OCI-LY3 (cell line): ENCODE results near the gene KAT14.

Source experiments
- H2AFZ ChIP-seq: fragments of 200-600, 300-600 bp; shearing (Covaris generic); 2 replicates; pipeline ENCODE4 v1.6.0; 2014; ENCODE audit warnings: antibody characterized with exemption, low read depth, low read length
- H3K27ac ChIP-seq: fragments of 200-600, 300-600 bp; sonication (generic); 2 replicates; pipeline ENCODE4 v1.5.1; 2014; ENCODE audit warnings: mild to moderate bottlenecking, low read length, moderate library complexity, mixed read lengths
- H3K27me3 ChIP-seq: fragments of 200-600, 300-600 bp; sonication (generic); 2 replicates; pipeline ENCODE4 v1.6.1; 2014; ENCODE audit warnings: low read depth, low read length, mixed read lengths
- H3K36me3 ChIP-seq: fragments of 200-600, 300-600 bp; sonication (generic); replicated peaks from 2 replicates; pipeline ENCODE3; 2014; ENCODE audit warnings: low read depth, low read length, mixed read lengths
- H3K4me1 ChIP-seq: fragments of 300-600, 200-600 bp; sonication (generic); 2 replicates; pipeline ENCODE4 v1.6.1; 2014; ENCODE audit warnings: low read length, mixed read lengths
- H3K4me2 ChIP-seq: fragments of 200-600, 300-600 bp; sonication (generic); 2 replicates; pipeline ENCODE4 v1.6.1; 2014; ENCODE audit warnings: low read length, mixed read lengths
- H3K4me3 ChIP-seq: fragments of 300-600, 200-600 bp; sonication (generic); 2 replicates; pipeline ENCODE4 v1.5.1; 2014; ENCODE audit warnings: antibody characterized with exemption, mild to moderate bottlenecking, low read length, moderate library complexity
- H3K79me2 ChIP-seq: fragments of 300-600, 200-600 bp; shearing (Covaris generic); 2 replicates; pipeline ENCODE4 v1.6.1; 2014; ENCODE audit warnings: mild to moderate bottlenecking, low read length, mixed read lengths
- H3K9ac ChIP-seq: fragments of 300-600, 200-600 bp; shearing (Covaris generic); 2 replicates; pipeline ENCODE4 v1.6.0; 2014; ENCODE audit warnings: mild to moderate bottlenecking, low read length, moderate library complexity
- H3K9me3 ChIP-seq: fragments of 200-600, 300-600 bp; shearing (Covaris generic); 2 replicates; pipeline ENCODE4 v1.6.1; 2014; ENCODE audit warnings: low read length, mixed read lengths; ENCODE audit not compliant: insufficient read depth
- H4K20me1 ChIP-seq: fragments of 200-600, 300-600 bp; sonication (generic); 2 replicates; pipeline ENCODE4 v1.6.1; 2016; ENCODE audit warnings: low read length, mixed read lengths; ENCODE audit not compliant: insufficient read depth
- EZH2phosphoT487 ChIP-seq: fragments of 200-600 bp; shearing (Covaris generic); IDR thresholded peaks from 2 replicates; pipeline ENCODE4 v1.6.1; 2018; ENCODE audit warnings: antibody characterized with exemption, mixed run types, low read depth
- TF ChIP-seq, protein P1 (sequence below): fragments of 200-600, 300-600 bp; sonication (generic); IDR thresholded peaks from 2 replicates; pipeline ENCODE4 v1.5.1; 2014; ENCODE audit warnings: antibody characterized with exemption, low read length, low read depth

KAT14 gene

DNA sequence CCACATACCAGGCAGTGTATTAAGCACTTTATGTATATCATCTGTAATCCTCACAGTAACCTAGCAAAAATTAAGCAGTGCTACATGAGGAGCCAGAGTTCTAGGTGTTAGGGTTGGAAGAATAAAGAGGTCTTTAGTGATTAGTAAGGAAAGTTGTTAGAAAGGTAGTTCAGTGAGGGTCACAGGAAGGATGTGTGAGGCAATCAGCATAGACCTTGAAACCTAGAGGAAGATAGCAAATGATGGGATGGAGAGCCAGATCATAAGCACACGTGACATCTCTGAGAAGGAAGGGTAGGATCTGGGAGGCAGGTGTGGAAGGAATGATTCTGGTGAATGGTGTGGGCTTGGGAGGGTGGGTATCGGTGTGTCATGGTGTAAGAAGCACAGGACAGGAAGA, 2.2 kb downstream of the KAT14 start:
- Histone ChIP-seq H3K9ac (no peak overlapping the region), H4K20me1 (no peaks in the 10 kb centered on the region), H3K4me2 (no peak overlapping the region; the same call in 1 of the 2 replicates), H2AFZ (no peak overlapping the region), H3K9me3 (no peaks in the 10 kb centered on the region), H3K79me2 (peaks cover 50% of the 10 kb centered on the region), H3K4me3 (no peak overlapping the region), H3K4me1 (peaks cover 20% of the 10 kb centered on the region), H3K27ac (no peak overlapping the region), H3K36me3 (peaks cover 10% of the 10 kb centered on the region), H3K27me3 (no peaks in the 10 kb centered on the region)
- no peak for TF ChIP-seq EZH2phosphoT487
- TF ChIP-seq, protein P1, sequence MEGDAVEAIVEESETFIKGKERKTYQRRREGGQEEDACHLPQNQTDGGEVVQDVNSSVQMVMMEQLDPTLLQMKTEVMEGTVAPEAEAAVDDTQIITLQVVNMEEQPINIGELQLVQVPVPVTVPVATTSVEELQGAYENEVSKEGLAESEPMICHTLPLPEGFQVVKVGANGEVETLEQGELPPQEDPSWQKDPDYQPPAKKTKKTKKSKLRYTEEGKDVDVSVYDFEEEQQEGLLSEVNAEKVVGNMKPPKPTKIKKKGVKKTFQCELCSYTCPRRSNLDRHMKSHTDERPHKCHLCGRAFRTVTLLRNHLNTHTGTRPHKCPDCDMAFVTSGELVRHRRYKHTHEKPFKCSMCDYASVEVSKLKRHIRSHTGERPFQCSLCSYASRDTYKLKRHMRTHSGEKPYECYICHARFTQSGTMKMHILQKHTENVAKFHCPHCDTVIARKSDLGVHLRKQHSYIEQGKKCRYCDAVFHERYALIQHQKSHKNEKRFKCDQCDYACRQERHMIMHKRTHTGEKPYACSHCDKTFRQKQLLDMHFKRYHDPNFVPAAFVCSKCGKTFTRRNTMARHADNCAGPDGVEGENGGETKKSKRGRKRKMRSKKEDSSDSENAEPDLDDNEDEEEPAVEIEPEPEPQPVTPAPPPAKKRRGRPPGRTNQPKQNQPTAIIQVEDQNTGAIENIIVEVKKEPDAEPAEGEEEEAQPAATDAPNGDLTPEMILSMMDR, result no peak

DNA sequence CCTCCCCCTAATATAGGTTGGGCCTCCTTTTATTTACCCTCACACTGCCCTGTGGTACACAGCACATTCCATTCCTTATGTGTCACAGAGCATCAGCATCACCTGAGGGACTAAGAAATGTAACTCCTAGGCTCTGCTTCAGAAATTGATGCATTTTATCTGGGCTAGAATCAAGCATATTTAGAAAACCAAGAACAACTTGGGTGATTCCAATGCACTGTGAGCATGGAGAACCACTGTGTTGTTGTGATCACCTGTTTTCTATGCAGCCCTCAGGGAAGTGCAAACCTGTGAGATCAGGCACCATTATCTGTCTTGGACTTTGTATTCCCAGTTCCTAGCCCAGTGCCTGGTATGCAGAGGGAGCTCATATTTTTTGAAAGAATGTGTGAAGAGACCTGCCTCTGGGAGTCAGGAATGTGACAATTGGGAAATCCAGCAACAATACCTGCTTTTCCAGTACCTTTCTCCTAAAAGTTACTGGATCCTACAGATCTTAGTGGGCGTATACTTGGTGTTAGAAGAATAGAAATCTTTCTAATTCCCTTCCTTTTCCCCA, 7.0 kb downstream of the KAT14 start:
- H3K36me3 ChIP-seq, result peaks cover 29% of the 10 kb centered on the region
- no peak overlapping the region for H3K4me2 ChIP-seq
- no peak overlapping the region for H2AFZ ChIP-seq
- H3K27me3 ChIP-seq, result no peaks in the 10 kb centered on the region
- no peak overlapping the region for H3K27ac ChIP-seq
- H3K9ac ChIP-seq, result no peak overlapping the region
- peaks cover 3% of the 10 kb centered on the region for H3K4me1 ChIP-seq
- peaks cover 30% of the 10 kb centered on the region for H3K79me2 ChIP-seq
- H4K20me1 ChIP-seq, result 0 out of 2 replicates have a peak, but pooled peaks cover 2% of the 10 kb centered on the region
- H3K9me3 ChIP-seq, result no peaks in the 10 kb centered on the region
- TF ChIP-seq EZH2phosphoT487, result no peak
- TF ChIP-seq, protein P1, result no peak
- H3K4me3 ChIP-seq, result no peak overlapping the region

- H4K20me1 ChIP-seq, result no peaks in the 10 kb centered on the region
- no peaks in the 10 kb centered on the region for H3K79me2 ChIP-seq
- H3K36me3 ChIP-seq, result peaks cover 40% of the 10 kb centered on the region
- H3K9me3 ChIP-seq, result no peaks in the 10 kb centered on the region
- H3K27me3 ChIP-seq, result no peaks in the 10 kb centered on the region
- no peak overlapping the region for H3K9ac ChIP-seq
- no peak overlapping the region for H2AFZ ChIP-seq
- H3K4me1 ChIP-seq, result 0 out of 2 replicates have a peak, but pooled peaks cover 3% of the 10 kb centered on the region
- no peak overlapping the region for H3K4me3 ChIP-seq
- H3K27ac ChIP-seq, result no peak overlapping the region
- TF ChIP-seq EZH2phosphoT487, result no peak
- TF ChIP-seq, protein P1, result no peak
- no peak overlapping the region for H3K4me2 ChIP-seq
Measured at GRCh38 chr20:18154342-18154741, 16.7 kb downstream of the KAT14 start.

DNA sequence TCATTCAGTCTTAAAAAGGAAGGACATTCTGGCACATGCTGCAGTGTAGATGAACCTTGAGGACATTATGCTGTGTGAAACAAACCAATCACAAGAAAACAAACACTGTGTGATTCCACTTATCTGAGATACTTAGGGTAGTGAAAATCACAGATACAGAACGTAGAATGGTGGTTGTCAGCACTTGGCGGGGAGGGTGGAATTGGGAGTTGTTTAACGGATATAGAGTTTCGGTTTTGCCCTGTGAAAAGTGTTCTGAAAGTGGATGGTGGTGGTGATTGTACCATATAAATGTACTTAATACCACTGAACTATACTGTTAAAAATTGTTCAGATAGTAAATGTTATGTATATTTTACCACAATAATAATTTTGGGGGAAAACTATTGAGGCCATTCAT, 18.4 kb downstream of the KAT14 start:
- Histone ChIP-seq H3K4me3 (no peak overlapping the region), H4K20me1 (no peaks in the 10 kb centered on the region), H3K36me3 (peaks cover 34% of the 10 kb centered on the region), H3K9ac (no peak overlapping the region), H3K27ac (no peak overlapping the region), H3K79me2 (no peaks in the 10 kb centered on the region), H3K9me3 (no peaks in the 10 kb centered on the region), H3K4me2 (no peak overlapping the region), H3K4me1 (no peaks in the 10 kb centered on the region), H3K27me3 (no peaks in the 10 kb centered on the region), H2AFZ (no peak overlapping the region)
- TF ChIP-seq, protein P1, result no peak
- no peak for TF ChIP-seq EZH2phosphoT487
